ENCODE results near the gene CTNND2.

CTNND2 gene

GRCh38 chr5:11777096-11777495 lies 127.2 kb downstream of the CTNND2 start:
- DNase-seq (ENCODE audit: low read depth, low spot score): no peak

- no peak for DNase-seq (ENCODE audit: low read depth, low spot score)
Observed at GRCh38 chr5:11770310-11770709, 133.9 kb downstream of the CTNND2 start.

- no peak for DNase-seq (ENCODE audit: low read depth, low spot score)
Observed at GRCh38 chr5:11760934-11761603, 143.2 kb downstream of the CTNND2 start.

GRCh38 chr5:11758321-11758720 lies 145.9 kb downstream of the CTNND2 start:
- no peak for DNase-seq (ENCODE audit: low read depth, low spot score)

- no peak for DNase-seq (ENCODE audit: low read depth, low spot score)
Observed at GRCh38 chr5:11757661-11758060, 146.6 kb downstream of the CTNND2 start.

- no peak for DNase-seq (ENCODE audit: low read depth, low spot score)
Observed at GRCh38 chr5:11737010-11737409, 167.2 kb downstream of the CTNND2 start.

- no peak for DNase-seq (ENCODE audit: low read depth, low spot score)
Observed at GRCh38 chr5:11734369-11734768, 169.9 kb downstream of the CTNND2 start.

GRCh38 chr5:11733840-11734192 lies 170.4 kb downstream of the CTNND2 start:
- DNase-seq (ENCODE audit: low read depth, low spot score): no peak

GRCh38 chr5:11733185-11733839 lies 170.9 kb downstream of the CTNND2 start:
- no peak for DNase-seq (ENCODE audit: low read depth, low spot score)

GRCh38 chr5:11724940-11725339 lies 179.3 kb downstream of the CTNND2 start:
- DNase-seq (ENCODE audit: low read depth, low spot score): no peak

- DNase-seq (ENCODE audit: low read depth, low spot score): no peak
Observed at GRCh38 chr5:11719888-11720481, 184.3 kb downstream of the CTNND2 start.

GRCh38 chr5:11715461-11716196 lies 188.6 kb downstream of the CTNND2 start:
- DNase-seq (ENCODE audit: low read depth, low spot score): no peak

- DNase-seq (ENCODE audit: low read depth, low spot score): no peak
Observed at GRCh38 chr5:11711932-11712331, 192.3 kb downstream of the CTNND2 start.

- DNase-seq (ENCODE audit: low read depth, low spot score): no peak
Observed at GRCh38 chr5:11709021-11709420, 195.2 kb downstream of the CTNND2 start.

- DNase-seq (ENCODE audit: low read depth, low spot score): no peak
Observed at GRCh38 chr5:11704916-11705315, 199.3 kb downstream of the CTNND2 start.

GRCh38 chr5:11700391-11700790 lies 203.9 kb downstream of the CTNND2 start:
- no peak for DNase-seq (ENCODE audit: low read depth, low spot score)

GRCh38 chr5:11692636-11693035 lies 211.6 kb downstream of the CTNND2 start:
- DNase-seq (ENCODE audit: low read depth, low spot score): no peak

- DNase-seq (ENCODE audit: low read depth, low spot score): no peak
Observed at GRCh38 chr5:11687498-11687897, 216.7 kb downstream of the CTNND2 start.

GRCh38 chr5:11684607-11685006 lies 219.6 kb downstream of the CTNND2 start:
- DNase-seq (ENCODE audit: low read depth, low spot score): no peak

GRCh38 chr5:11683666-11684065 lies 220.6 kb downstream of the CTNND2 start:
- no peak for DNase-seq (ENCODE audit: low read depth, low spot score)

GRCh38 chr5:11681796-11682195 lies 222.4 kb downstream of the CTNND2 start:
- DNase-seq (ENCODE audit: low read depth, low spot score): no peak

GRCh38 chr5:11679676-11680075 lies 224.6 kb downstream of the CTNND2 start:
- no peak for DNase-seq (ENCODE audit: low read depth, low spot score)

- no peak for DNase-seq (ENCODE audit: low read depth, low spot score)
Observed at GRCh38 chr5:11675184-11675583, 229.1 kb downstream of the CTNND2 start.
